ENCODE data around the gene MME. TPM values are rescaled to one million over a fixed set of nuclear protein-coding genes. Genes with fewer than 3 reads are reported as not detected.

The MME gene
- polyA plus RNA-seq, 1 experiment: 208 TPM

DNA sequence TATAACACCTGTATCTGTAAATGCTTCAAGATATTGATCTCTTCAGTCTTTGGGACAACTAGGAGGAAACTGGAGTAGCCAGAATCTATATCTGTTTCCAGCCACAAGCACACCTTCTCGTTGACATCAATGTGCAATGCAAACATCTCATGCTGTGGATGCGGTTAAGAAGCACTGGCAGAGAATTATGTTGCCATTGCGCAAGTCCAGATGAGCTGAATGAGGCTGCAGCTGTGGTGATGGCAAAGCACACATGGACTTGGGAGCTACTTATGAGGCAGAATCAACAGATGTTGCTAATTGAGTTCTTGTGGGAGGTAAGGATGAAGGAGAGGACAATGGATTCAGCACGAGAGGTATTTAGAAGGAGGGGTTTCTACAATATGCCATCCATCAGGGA, 122.5 kb downstream of the MME start:
- DNase-seq (ENCODE audit: low read depth): peak; percentile 75

DNA sequence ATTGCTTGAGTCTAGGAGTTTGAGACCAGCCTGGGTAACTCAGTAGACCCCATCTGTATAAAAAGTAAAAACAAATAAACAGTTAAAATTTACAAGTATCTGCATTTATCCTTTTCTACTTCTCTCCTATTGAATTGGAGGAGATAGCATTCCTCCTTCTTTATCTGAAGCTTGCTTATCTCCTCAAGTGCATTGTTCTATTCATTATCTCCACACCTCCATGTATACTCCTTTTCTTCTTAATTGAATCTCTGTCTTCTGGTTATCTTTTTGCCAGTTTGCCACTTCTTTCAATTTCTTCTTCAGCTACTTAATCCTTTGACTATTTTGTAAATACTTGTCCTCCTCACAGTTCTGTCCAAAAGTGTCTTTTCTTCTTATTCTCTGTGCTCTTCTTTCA, 124.7 kb downstream of the MME start:
- ChIA-PET POLR2A (no interaction called here), CTCF (interaction anchor here (1.2 kb wide), 1 partner anchor 10 kb away, joined by 3 read pairs; no protein-coding TSS in a partner anchor)
- H3K4me3 ChIP-seq (ENCODE audit: low read depth, low read length): no peak overlapping the region
- H3K27me3 ChIP-seq (ENCODE audit: control insufficient read depth, insufficient read depth, low read length): no peaks in the 10 kb centered on the region
- TF ChIP-seq, protein P1, sequence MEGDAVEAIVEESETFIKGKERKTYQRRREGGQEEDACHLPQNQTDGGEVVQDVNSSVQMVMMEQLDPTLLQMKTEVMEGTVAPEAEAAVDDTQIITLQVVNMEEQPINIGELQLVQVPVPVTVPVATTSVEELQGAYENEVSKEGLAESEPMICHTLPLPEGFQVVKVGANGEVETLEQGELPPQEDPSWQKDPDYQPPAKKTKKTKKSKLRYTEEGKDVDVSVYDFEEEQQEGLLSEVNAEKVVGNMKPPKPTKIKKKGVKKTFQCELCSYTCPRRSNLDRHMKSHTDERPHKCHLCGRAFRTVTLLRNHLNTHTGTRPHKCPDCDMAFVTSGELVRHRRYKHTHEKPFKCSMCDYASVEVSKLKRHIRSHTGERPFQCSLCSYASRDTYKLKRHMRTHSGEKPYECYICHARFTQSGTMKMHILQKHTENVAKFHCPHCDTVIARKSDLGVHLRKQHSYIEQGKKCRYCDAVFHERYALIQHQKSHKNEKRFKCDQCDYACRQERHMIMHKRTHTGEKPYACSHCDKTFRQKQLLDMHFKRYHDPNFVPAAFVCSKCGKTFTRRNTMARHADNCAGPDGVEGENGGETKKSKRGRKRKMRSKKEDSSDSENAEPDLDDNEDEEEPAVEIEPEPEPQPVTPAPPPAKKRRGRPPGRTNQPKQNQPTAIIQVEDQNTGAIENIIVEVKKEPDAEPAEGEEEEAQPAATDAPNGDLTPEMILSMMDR (IDR thresholded peaks at IDR 0.05; ENCODE audit: insufficient read depth, low read depth, low read length): no peak
- DNase-seq (ENCODE audit: low read depth): no peak
- H3K36me3 ChIP-seq (ENCODE audit: control insufficient read depth, insufficient read depth, low read length): no peaks in the 10 kb centered on the region

More for the DNA sequence above, 122.5 kb downstream of the MME start:
- CTCF ChIA-PET: interaction anchor here (1.6 kb wide), 1 partner anchor 120 kb away, joined by 4 read pairs; no protein-coding TSS in a partner anchor
- TF ChIP-seq, protein P1 (IDR thresholded peaks at IDR 0.05; ENCODE audit: insufficient read depth, low read depth, low read length): no peak
- Histone ChIP-seq H3K4me3 (ENCODE audit: low read depth, low read length) (no peak overlapping the region), H3K27me3 (ENCODE audit: control insufficient read depth, insufficient read depth, low read length) (no peaks in the 10 kb centered on the region), H3K36me3 (ENCODE audit: control insufficient read depth, insufficient read depth, low read length) (no peaks in the 10 kb centered on the region)
- POLR2A ChIA-PET: no interaction called here

DNA sequence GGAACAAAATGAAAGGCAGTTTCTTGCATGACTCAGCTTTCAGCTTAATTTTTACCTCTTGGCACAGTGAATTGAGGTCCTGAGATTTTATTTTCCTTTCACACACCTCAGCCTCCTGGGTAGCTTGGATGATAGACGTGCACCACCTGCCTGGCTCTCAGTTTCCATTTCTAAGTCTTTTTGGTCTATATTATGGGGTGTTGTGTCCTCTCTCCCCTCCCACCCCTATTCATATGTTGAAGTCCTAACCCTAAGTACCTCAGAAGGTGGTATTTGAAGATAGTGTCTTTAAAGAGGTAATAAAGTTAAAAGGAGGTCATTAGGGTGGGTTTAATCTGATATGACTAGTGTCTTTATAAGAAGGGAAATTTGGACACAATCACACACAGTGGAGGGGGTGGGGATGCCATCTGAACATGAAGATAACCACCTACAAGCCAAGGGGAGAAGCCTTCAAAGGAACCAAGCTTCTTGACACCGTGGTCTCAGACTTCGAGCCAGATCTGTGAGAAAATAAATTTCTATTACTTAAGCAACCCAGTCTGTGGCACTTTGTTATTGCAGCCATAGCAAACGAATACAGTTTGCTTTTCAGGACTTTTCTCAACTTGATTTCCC, 128.2 kb downstream of the MME start:
- Histone ChIP-seq H3K4me3 (ENCODE audit: low read depth, low read length) (no peak overlapping the region), H3K36me3 (ENCODE audit: control insufficient read depth, insufficient read depth, low read length) (no peaks in the 10 kb centered on the region), H3K27me3 (ENCODE audit: control insufficient read depth, insufficient read depth, low read length) (no peaks in the 10 kb centered on the region)
- ChIA-PET POLR2A (no interaction called here), CTCF (no interaction called here)
- TF ChIP-seq, protein P1 (IDR thresholded peaks at IDR 0.05; ENCODE audit: insufficient read depth, low read depth, low read length): no peak
- DNase-seq (ENCODE audit: low read depth): no peak

DNA sequence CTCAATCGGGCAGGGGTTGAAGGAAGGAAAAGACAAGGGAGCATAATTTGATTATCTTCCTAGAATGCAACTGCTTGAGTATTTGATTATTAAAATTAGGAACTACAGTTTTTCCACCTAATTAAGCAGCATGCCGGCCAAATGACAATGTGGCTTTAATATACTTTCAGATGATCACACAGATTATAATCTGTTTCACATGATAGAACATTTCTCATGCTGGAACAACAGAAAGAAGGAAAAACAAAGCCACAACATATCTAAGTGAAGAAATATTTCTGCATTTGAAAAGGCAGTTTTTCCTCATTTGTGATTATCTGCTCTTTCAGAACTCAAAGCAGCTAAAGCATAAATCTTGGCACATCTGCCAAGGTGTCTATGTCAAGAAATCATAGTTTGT, 130.6 kb downstream of the MME start:
- DNase-seq (ENCODE audit: low read depth): no peak
- Histone ChIP-seq H3K4me3 (ENCODE audit: low read depth, low read length) (no peak overlapping the region), H3K36me3 (ENCODE audit: control insufficient read depth, insufficient read depth, low read length) (no peaks in the 10 kb centered on the region), H3K27me3 (ENCODE audit: control insufficient read depth, insufficient read depth, low read length) (no peaks in the 10 kb centered on the region)
- ChIA-PET POLR2A (no interaction called here), CTCF (no interaction called here)
- TF ChIP-seq, protein P1 (IDR thresholded peaks at IDR 0.05; ENCODE audit: insufficient read depth, low read depth, low read length): no peak

DNA sequence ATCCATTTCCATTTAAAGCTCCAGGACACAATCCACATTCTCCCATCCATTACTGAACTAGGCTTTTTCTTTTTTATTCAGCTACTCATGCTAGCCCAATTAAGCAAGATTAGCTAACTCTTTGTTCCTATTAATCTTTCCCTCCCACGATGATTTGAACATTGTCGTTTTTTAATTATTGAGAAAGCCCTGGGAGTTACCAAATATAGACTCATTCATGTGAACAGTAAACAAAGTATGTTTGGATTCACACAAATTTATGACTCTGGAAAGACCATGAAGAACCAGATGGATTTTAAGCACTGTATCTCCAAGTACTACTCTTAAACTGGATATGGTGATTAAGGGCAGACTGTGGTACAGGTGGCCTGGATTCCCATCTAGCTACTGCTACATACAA, 131.1 kb downstream of the MME start:
- ChIA-PET POLR2A (no interaction called here), CTCF (no interaction called here)
- TF ChIP-seq, protein P1 (IDR thresholded peaks at IDR 0.05; ENCODE audit: insufficient read depth, low read depth, low read length): no peak
- H3K4me3 ChIP-seq (ENCODE audit: low read depth, low read length): no peak overlapping the region
- H3K27me3 ChIP-seq (ENCODE audit: control insufficient read depth, insufficient read depth, low read length): no peaks in the 10 kb centered on the region
- no peak for DNase-seq (ENCODE audit: low read depth)
- no peaks in the 10 kb centered on the region for H3K36me3 ChIP-seq (ENCODE audit: control insufficient read depth, insufficient read depth, low read length)

All from BJ (cell line).